Common myeloid progenitor, CD34-positive (primary cell): ENCODE data around the gene ZNF593.

Experiments
- CTCF ChIA-PET: fragments of 350-600 bp; sonication (Branson Sonifier 250); formaldehyde crosslinking; loops from one replicate; lab custom pipeline; 2021; ENCODE audit warnings: antibody characterized with exemption; lab: Charles Lee
- POLR2A ChIA-PET: fragments of 350-600 bp; sonication (Branson Sonifier 250); formaldehyde crosslinking; loops from one replicate; lab custom pipeline; 2021; ENCODE audit warnings: antibody characterized with exemption; lab: Charles Lee
- DNase-seq, 3 donors: peaks; one replicate each; pipeline versions ENCODE4 v3.0.0 to v3.0.0-alpha.2; 2013
- H3K27ac ChIP-seq, 2 experiments: 1 replicate in 1 of 2; 2 replicates in 1 of 2; pipeline ENCODE4 v1.7.0; 2013; ENCODE audit warnings: inconsistent platforms in 2 of 2, low read length in 2 of 2, mild to moderate bottlenecking in 2 of 2, low read depth in 1 of 2, moderate library complexity in 1 of 2; ENCODE audit not compliant: severe bottlenecking in 2 of 2, insufficient read depth in 1 of 2, poor library complexity in 1 of 2
- H3K27me3 ChIP-seq, 5 experiments: replicated peaks in 2 of 5; 1 replicate in 3 of 5; 2 replicates in 2 of 5; pipeline versions ENCODE4 v1.6.1 to v1.7.0; 2013; ENCODE audit warnings: low read length in 4 of 5, mild to moderate bottlenecking in 2 of 5, moderate library complexity in 2 of 5, inconsistent platforms in 1 of 5; ENCODE audit not compliant: insufficient read depth in 5 of 5, control insufficient read depth in 4 of 5
- H3K36me3 ChIP-seq, 4 experiments: 1 replicate in 2 of 4; 2 replicates in 2 of 4; pipeline versions ENCODE4 v1.6.1 to v1.7.0; 2013; ENCODE audit warnings: low read length in 3 of 4, control low read depth in 1 of 4, mild to moderate bottlenecking in 1 of 4; ENCODE audit not compliant: control insufficient read depth in 4 of 4, insufficient read depth in 4 of 4
- H3K4me1 ChIP-seq, 4 experiments: 1 replicate in 3 of 4; 2 replicates in 1 of 4; pipeline versions ENCODE4 v1.6.1 to v1.7.1; 2013; ENCODE audit warnings: low read length in 3 of 4, mild to moderate bottlenecking in 3 of 4, control low read depth in 1 of 4, inconsistent platforms in 1 of 4, moderate library complexity in 1 of 4; ENCODE audit not compliant: control insufficient read depth in 4 of 4, insufficient read depth in 4 of 4; ENCODE audit errors: control extremely low read depth in 1 of 4
- H3K4me3 ChIP-seq, 7 experiments: 1 replicate in 4 of 7; 2 replicates in 3 of 7; pipeline versions ENCODE4 v1.5.1 to v1.7.0; 2013; ENCODE audit warnings: mild to moderate bottlenecking in 7 of 7, low read length in 6 of 7, moderate library complexity in 6 of 7, inconsistent platforms in 2 of 7, low read depth in 2 of 7, control low read depth in 1 of 7; ENCODE audit not compliant: insufficient read depth in 4 of 7, control insufficient read depth in 1 of 7; ENCODE audit errors: extremely low read depth in 1 of 7
- H3K9me3 ChIP-seq, 5 experiments: 1 replicate in 4 of 5; 2 replicates in 1 of 5; pipeline versions ENCODE4 v1.6.1 to v1.7.1; 2013; ENCODE audit warnings: low read length in 4 of 5, mild to moderate bottlenecking in 2 of 5, inconsistent platforms in 1 of 5, low read depth in 1 of 5, moderate library complexity in 1 of 5; ENCODE audit not compliant: control insufficient read depth in 4 of 5, insufficient read depth in 2 of 5; ENCODE audit errors: control extremely low read depth in 1 of 5
- WGBS: methylation state at CpG from one replicate; pipeline ENCODE4 v1.1.5; 2013; ENCODE audit not compliant: insufficient coverage; 5-methylcytosine and 5-hydroxymethylcytosine counted together

Gene ZNF593

DNA sequence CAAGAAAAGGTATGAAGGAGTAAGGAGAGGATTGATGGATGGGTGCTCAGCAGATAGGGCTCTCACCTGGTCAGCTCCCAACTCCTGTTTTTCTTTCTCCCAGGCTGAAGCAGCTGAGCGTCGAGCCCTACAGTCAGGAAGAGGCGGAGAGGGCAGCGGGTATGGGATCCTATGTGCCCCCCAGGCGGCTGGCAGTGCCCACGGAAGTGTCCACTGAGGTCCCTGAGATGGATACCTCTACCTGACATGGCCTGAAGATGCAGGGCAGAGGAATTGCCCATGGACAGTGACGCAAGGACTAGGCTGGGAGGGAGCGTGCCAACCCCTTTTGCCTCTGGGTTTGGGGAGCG, 739 bp downstream of the ZNF593 start:
- POLR2A ChIA-PET = no interaction called here
- CTCF ChIA-PET = interaction anchor here (1.0 to 2.0 kb wide), 13 partner anchors 8 to 208 kb away, joined by 3 to 10 read pairs (median 4); partner anchors contain the start of gene CD52
- Histone ChIP-seq H3K4me1 (peaks cover 0 to 21% (median 11%) of the 10 kb centered on the region in 4 experiments), H3K27me3 (no peaks in the 10 kb centered on the region), H3K4me3 (peak overlapping the region; percentile 70 to 85 (median 79)), H3K27ac (peak overlapping the region; percentile 33 to 85), H3K36me3 (peaks cover 0 to 10% (median 5%) of the 10 kb centered on the region in 4 experiments), H3K9me3 (no peaks in the 10 kb centered on the region)
- no peak for DNase-seq
- WGBS = 58% methylated on average over 6 of the region's 9 CpGs

DNA sequence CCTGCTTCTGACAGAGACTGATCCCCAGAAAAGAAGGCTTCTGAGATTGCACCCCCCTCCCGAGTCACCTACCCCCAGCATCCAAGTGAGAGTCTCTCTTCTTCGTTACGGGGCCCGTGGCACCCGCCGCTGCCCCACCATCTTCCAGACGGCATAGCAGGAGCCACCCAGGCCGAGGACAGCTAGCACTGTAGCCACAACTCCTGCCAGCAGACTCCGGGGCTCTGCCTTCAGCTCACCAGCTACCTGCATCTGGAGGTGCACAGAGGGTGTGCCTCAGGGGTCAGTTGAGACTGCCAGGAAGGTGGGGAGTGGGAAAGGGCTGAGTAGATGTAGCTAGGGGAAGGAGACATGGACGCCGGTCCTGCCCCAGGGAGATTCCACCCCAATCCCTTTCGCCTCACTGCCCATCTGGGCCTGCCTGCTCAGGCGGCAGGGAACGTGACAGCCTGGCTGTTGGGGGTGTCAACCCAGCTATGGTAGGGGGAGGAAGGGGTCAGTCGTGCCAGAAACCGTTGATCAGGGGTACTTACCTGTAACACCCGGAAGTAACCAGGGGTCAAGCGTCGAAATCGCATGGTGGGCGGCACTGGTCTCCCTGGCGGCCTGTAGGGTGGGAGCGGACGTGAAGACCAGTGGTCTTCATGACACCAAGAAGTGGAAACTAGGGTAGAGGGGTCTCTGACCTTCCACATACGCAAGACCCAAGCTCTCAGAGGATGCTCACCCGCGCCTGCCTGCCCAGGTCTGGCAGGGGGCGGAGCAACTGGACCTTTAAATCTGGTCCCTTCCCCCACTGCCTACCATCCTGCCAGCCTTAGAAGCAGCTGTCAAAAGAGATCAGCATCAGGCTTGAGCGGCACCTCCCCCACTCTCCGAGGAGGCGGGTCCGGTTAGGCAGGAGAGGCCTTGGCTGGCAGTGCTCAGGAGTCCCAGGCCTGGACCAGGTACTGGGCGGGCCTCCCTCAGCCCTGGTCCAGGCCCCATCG, 1.7 kb downstream of the ZNF593 start, which contains the start of gene ZNF593OS:
ZNF593OS (minus strand) TSS at position 749 of the 989 bp plus-strand sequence; CDS start at position 578, 171 bp downstream.
- no peaks in the 10 kb centered on the region for H3K9me3 ChIP-seq
- peaks cover 0 to 17% (median 11%) of the 10 kb centered on the region in 4 experiments for H3K4me1 ChIP-seq
- H3K27ac ChIP-seq = peak within 1 kb of the TSS in 1 of 2 experiments; percentile 85
- 98% methylated on average over 26 of the region's 34 CpGs for WGBS
- ChIA-PET POLR2A (no interaction called here), CTCF (interaction anchor here (0.9 to 1.8 kb wide), 7 partner anchors 7 to 135 kb away, joined by 3 to 6 read pairs (median 4); no protein-coding TSS in a partner anchor)
- peak within 1 kb of the TSS in 5 of 7 experiments; percentile 77 to 85 (median 83) for H3K4me3 ChIP-seq
- H3K36me3 ChIP-seq = peaks cover 0 to 10% (median 5%) of the 10 kb centered on the region in 4 experiments
- H3K27me3 ChIP-seq = no peaks in the 10 kb centered on the region
- DNase-seq = no peak

GRCh38 chr1:26175346-26175745, 5.6 kb downstream of the ZNF593 start:
- Histone ChIP-seq H3K27me3 (no peaks in the 10 kb centered on the region), H3K4me3 (no peak overlapping the region), H3K4me1 (peaks cover 0 to 17% (median 6%) of the 10 kb centered on the region in 4 experiments), H3K36me3 (peaks cover 0 to 10% (median 6%) of the 10 kb centered on the region in 4 experiments), H3K9me3 (no peaks in the 10 kb centered on the region), H3K27ac (no peak overlapping the region)
- ChIA-PET CTCF (interaction anchor here (1.6 kb wide), 1 partner anchor 10 kb away, joined by 5 read pairs; no protein-coding TSS in a partner anchor), POLR2A (no interaction called here)
- no peak for DNase-seq
- 100% methylated on average over 3 of the region's 8 CpGs for WGBS

- ChIA-PET POLR2A (no interaction called here), CTCF (interaction anchor here (0.9 to 2.7 kb wide), 6 partner anchors 9 to 217 kb away, joined by 3 to 8 read pairs (median 3); partner anchors contain the start of genes C1orf232 and CATSPER4)
- DNase-seq = no peak
- Histone ChIP-seq H3K9me3 (no peaks in the 10 kb centered on the region), H3K27me3 (no peaks in the 10 kb centered on the region), H3K4me1 (peaks cover 0 to 10% (median 0%) of the 10 kb centered on the region in 4 experiments), H3K4me3 (peak within 1 kb of the TSS in 3 of 7 experiments; percentile 4 to 67 (median 34)), H3K36me3 (peaks cover 0 to 12% (median 2%) of the 10 kb centered on the region in 4 experiments), H3K27ac (no peak within 1 kb of the TSS)
- 56% methylated on average over 21 of the region's 21 CpGs for WGBS
Observed at GRCh38 chr1:26177182-26177684, 7.5 kb downstream of the ZNF593 start, which contains the start of gene CNKSR1. CNKSR1 (plus strand) TSS chr1:26177491; CDS start chr1:26177548, 57 bp downstream.

- no peak overlapping the region for H3K27ac ChIP-seq
- 95% methylated on average over 3 of the region's 4 CpGs for WGBS
- no peaks in the 10 kb centered on the region for H3K27me3 ChIP-seq
- no peaks in the 10 kb centered on the region for H3K9me3 ChIP-seq
- H3K4me1 ChIP-seq = peaks cover 0 to 10% (median 0%) of the 10 kb centered on the region in 4 experiments
- CTCF ChIA-PET = interaction anchor here (1.6 kb wide), 2 partner anchors 8 to 10 kb away, joined by 4 read pairs; partner anchors contain the start of genes CATSPER4 and ZNF593OS
- no peak for DNase-seq
- no peak overlapping the region for H3K4me3 ChIP-seq
- POLR2A ChIA-PET = interaction anchor here (1.1 kb wide), 1 partner anchor 53 kb away, joined by 3 read pairs; no protein-coding TSS in a partner anchor
- peaks cover 0 to 24% (median 2%) of the 10 kb centered on the region in 4 experiments for H3K36me3 ChIP-seq
Observed at GRCh38 chr1:26180010-26180506, 10.3 kb downstream of the ZNF593 start.

- Histone ChIP-seq H3K27me3 (no peaks in the 10 kb centered on the region), H3K27ac (no peak overlapping the region), H3K4me3 (no peak overlapping the region), H3K4me1 (peaks cover 0 to 10% (median 0%) of the 10 kb centered on the region in 4 experiments), H3K9me3 (no peaks in the 10 kb centered on the region), H3K36me3 (peaks cover 0 to 24% (median 2%) of the 10 kb centered on the region in 4 experiments)
- ChIA-PET POLR2A (interaction anchor here (1.1 kb wide), 1 partner anchor 52 kb away, joined by 3 read pairs; no protein-coding TSS in a partner anchor), CTCF (interaction anchor here (0.6 to 1.6 kb wide), 3 partner anchors 8 to 15 kb away, joined by 3 to 4 read pairs (median 3); partner anchors contain the start of gene CATSPER4)
- WGBS = 86% methylated on average over 8 of the region's 9 CpGs
- no peak for DNase-seq
Observed at GRCh38 chr1:26181586-26182382, 12.1 kb downstream of the ZNF593 start.
